NB4 (cell line): ENCODE results near the gene CDK14.
A peak's percentile ranks its signal among the peaks of the same experiment; 100 is the strongest.

ENCODE experiments used
- DNase-seq: peaks from one replicate; pipeline ENCODE4 v3.0.0; 2010; ENCODE audit warnings: low read depth
- H3K4me3 ChIP-seq: one replicate; pipeline ENCODE4 v1.5.1; 2011; ENCODE audit warnings: mild to moderate bottlenecking, low read depth, low read length, moderate library complexity
- MAX ChIP-seq: IDR thresholded peaks from 2 replicates; pipeline ENCODE4 v1.6.1; 2011; ENCODE audit warnings: low read depth, low read length
- MYC ChIP-seq: IDR thresholded peaks from 2 replicates; pipeline ENCODE4 v1.6.1; 2011; ENCODE audit warnings: low read depth, low read length
- POLR2A ChIP-seq: IDR thresholded peaks from 2 replicates; pipeline ENCODE4 v1.6.1; 2011; ENCODE audit warnings: mild to moderate bottlenecking; ENCODE audit not compliant: insufficient read length; ENCODE audit errors: extremely low read depth
- TF ChIP-seq, protein P1 (sequence below): IDR thresholded peaks from one replicate; pipeline ENCODE4 v1.5.1; 2012; ENCODE audit warnings: low read depth, low read length

CDK14 gene

DNA sequence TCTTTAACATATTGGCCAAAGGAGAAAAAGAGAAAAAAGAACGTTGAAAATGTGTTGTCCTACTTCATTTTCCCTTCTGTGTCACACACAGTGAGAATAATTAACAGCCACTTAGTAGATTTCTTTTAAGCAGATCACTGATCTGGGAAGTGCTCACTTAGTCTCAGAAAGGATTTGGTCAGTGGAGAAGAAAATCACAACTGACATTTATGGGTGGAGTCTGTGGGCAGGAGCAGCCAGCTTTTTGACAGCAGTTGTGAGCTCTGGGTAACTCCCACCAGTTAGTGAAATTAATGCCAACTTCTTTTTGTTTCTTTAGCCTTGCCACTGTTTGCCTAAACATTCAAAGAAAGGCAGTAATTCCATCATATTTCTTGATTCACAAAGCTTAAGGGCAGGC lies 49.7 kb downstream of the CDK14 start:
- H3K4me3 ChIP-seq: no peak overlapping the region
- TF ChIP-seq, protein P1, sequence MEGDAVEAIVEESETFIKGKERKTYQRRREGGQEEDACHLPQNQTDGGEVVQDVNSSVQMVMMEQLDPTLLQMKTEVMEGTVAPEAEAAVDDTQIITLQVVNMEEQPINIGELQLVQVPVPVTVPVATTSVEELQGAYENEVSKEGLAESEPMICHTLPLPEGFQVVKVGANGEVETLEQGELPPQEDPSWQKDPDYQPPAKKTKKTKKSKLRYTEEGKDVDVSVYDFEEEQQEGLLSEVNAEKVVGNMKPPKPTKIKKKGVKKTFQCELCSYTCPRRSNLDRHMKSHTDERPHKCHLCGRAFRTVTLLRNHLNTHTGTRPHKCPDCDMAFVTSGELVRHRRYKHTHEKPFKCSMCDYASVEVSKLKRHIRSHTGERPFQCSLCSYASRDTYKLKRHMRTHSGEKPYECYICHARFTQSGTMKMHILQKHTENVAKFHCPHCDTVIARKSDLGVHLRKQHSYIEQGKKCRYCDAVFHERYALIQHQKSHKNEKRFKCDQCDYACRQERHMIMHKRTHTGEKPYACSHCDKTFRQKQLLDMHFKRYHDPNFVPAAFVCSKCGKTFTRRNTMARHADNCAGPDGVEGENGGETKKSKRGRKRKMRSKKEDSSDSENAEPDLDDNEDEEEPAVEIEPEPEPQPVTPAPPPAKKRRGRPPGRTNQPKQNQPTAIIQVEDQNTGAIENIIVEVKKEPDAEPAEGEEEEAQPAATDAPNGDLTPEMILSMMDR: no peak
- TF ChIP-seq POLR2A (no peak), MAX (no peak), MYC (no peak)
- no peak for DNase-seq

GRCh38 chr7:90648107-90648506 lies 52.0 kb downstream of the CDK14 start:
- no peak overlapping the region for H3K4me3 ChIP-seq
- TF ChIP-seq POLR2A: no peak
- TF ChIP-seq MYC: no peak
- TF ChIP-seq MAX: no peak
- TF ChIP-seq, protein P1: no peak
- DNase-seq: no peak

GRCh38 chr7:90648834-90649233 lies 52.7 kb downstream of the CDK14 start:
- DNase-seq: no peak
- TF ChIP-seq POLR2A (no peak), MAX (no peak), MYC (no peak)
- TF ChIP-seq, protein P1: no peak
- no peak overlapping the region for H3K4me3 ChIP-seq

DNA sequence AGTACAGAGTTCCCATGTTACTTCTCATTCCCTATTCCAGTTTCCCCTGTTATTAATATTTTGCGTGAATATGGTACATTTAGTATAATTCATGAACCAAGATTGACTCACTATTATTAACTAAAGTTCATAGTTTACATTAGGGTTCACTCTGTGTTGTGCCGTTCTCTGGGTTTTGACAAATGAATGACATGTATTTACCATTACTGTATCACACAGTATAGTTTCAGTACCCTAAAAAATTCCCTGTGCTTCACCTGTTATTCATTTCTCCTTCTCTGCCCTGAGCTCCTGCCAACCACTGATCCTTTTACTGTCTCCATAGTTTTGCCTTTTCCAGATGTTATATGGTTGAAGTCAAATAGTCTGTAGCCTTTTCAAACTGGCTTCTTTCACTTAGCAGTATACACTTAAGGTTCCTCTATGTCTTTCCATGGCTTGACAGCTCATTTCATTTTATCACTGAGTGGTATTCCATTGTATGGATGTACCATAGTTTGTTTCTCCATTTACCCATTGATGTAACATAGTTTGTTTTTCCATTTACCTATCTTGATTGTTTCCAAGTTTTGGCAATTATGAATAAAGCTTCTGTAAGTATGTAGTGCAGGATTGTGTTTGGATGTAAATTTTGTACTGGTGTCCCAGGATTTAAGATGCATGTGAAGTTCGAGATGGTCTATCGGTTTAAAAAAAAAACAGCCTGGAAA lies 58.8 kb downstream of the CDK14 start:
- TF ChIP-seq MAX: no peak
- no peak for TF ChIP-seq MYC
- TF ChIP-seq POLR2A: no peak
- TF ChIP-seq, protein P1: no peak
- H3K4me3 ChIP-seq: no peak overlapping the region
- no peak for DNase-seq

DNA sequence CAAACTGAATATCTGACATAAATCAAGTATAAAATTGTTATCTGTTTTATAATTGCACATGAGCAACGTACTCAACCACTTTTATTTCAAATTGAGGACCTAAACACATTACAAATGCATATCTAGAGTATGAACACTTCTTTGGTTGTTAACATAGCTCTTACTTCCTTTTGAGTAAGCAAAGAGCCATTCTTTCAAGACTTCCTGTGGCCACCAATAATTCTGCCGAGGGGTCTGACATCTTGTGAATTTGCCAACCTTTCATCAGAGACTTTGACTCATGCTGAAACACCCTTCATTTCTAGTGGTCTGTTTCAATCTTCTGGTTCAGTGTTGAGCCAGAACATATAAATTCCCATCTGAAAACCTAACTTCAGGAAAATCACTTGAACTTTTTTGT lies 59.4 kb downstream of the CDK14 start:
- peak; percentile 60 for DNase-seq
- H3K4me3 ChIP-seq: no peak overlapping the region
- TF ChIP-seq POLR2A: no peak
- no peak for TF ChIP-seq MAX
- TF ChIP-seq, protein P1: no peak
- no peak for TF ChIP-seq MYC
